HG03521 (cell line): ENCODE results near the gene SMIM14.
"Not testable (repeated sequence)": the region's sequence is repeated elsewhere in the genome, so short reads cannot be mapped to it uniquely, and the experiment has no call there.

Experiments used
- ATAC-seq: cut with Tn5 transposase; IDR thresholded peaks from one replicate; pipeline ENCODE4 v1.9.1; 2021; ENCODE audit warnings: mild to moderate bottlenecking, moderate library complexity; ENCODE audit not compliant: unreplicated experiment

SMIM14 gene

DNA sequence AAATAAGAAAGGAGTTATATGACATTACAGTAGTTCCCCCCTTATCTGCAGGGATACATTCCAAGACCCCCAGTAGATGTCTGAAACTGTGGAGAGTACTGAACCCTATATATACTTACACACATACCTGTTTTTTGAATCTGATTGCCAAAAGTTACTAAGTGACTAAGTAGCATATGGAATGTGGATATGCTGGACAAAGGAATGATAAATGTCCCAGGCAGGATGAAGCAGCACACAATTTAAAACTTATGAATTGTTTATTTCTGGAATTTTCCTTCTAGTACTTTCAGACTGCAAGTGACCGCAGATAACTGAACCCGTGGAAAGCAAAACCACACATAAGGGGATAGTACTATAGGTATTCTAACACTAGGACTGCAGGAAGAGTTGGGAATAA is 134.1 kb downstream of the SMIM14 start:
- no peak for ATAC-seq

DNA sequence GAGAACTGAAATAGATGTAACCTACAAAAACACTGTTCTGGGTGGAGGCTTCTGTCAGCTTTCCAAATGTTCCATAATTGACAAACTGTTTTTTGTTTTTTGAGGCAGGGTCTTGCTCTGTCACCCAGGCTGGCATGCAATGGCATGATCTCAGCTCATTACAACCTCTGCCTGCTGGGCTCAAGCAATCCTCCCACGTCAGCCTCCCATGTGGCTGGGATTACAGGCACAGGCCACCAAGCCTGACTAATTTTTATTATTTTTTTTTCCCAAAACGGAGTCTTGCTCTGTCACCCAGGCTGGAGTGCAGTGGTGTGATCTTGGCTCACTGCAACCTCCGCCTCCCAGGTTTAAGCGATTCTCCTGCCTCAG is 136.0 kb downstream of the SMIM14 start:
- not testable (repeated sequence) for ATAC-seq

DNA sequence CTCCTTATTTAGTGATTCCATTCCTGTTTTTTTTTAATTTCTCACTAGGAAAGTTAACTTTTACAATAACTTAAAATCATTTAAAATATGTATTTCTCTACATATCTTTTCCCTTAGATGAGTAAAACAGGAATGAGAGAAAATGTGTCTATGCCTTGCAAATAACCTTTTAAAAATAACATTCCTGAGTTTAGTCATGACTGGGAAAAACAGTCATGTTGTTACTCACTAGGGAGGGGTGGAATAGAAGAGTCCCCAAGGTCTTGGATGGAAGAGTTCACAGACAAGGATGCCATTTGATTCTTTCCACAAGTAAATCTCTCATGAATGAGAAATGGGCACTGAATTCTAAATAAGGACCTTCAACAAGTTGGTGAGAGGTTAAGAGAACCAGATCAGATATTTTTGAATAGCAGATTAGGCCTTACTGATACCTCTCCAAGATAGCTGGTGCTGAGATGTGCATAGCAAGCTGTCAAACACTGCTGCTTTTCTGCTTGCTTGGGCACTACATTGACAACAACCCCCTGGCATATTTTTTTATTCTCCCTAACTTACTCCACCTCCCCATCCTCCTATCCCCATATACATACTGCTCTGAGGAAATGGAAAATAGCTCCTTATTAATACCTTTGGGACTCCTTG is 136.5 kb downstream of the SMIM14 start:
- no peak for ATAC-seq

DNA sequence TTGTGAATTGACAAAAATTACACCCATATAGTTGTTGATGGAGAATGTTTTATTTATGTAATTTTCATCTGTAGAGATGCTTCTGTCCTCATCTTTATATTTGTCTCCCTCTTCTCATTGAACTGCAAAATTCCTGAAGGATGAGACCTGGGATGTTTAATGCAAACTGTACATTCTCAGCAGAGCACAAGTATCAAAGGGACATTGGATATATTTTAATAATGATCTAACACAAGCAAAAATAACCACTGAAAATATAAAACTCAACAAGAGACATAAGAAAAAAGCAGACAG is 140.0 kb downstream of the SMIM14 start:
- no peak for ATAC-seq

DNA sequence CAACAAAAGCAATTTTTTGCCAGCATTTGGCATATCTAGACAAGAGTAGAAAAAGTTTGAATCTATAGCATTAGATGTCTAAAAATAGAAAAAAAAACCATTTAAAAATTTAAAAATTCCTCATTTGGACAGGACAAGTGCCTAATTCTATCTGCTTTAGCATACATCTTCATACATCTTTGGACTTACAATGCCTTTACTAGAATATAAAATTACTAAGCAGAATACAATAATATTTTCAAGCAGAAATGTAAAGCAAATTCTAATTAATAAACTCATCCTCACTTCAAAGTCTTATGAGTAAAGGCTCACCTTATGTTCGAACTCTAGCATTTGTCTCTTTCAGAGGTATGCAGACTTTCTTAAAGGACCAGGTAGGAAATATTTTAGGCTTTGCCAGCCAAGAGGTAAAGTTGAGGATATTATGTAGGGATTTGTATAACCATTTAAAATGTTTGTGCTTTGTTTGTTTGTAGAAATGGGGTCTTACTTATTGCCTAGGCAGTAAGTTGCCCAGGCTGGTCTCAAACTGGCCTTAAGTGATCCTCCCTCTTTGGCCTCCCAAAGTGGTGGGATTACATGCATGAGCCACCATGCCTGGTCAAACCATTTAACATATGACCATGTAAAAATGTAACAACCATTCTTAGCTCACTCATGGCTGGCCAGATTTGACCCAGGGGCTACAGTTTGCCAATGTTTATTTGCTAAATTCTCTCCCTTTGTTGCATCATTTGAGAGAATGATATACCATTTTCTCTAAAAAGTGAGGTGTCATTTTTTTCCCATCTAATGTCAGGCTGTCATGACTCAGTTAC is 140.5 kb downstream of the SMIM14 start:
- no peak for ATAC-seq
